Fibroblast of the aortic adventitia (primary cell): ENCODE data around the gene PLD1. TPM values are rescaled to one million over a fixed set of nuclear protein-coding genes. Genes with fewer than 3 reads are reported as not detected.
"Not testable (repeated sequence)": the region's sequence is repeated elsewhere in the genome, so short reads cannot be mapped to it uniquely, and the experiment has no call there.

Experiments
- DNase-seq: peaks from one replicate; pipeline ENCODE4 v3.0.0-alpha.2; 2010; ENCODE audit warnings: low read depth
- H3K4me3 ChIP-seq: 2 replicates; pipeline ENCODE4 v1.5.1; 2011; ENCODE audit warnings: low read depth, mild to moderate bottlenecking, control low read depth, low read length, moderate library complexity
- CTCF ChIP-seq: IDR thresholded peaks from 2 replicates; pipeline ENCODE4 v1.5.1; 2011; ENCODE audit warnings: mild to moderate bottlenecking, low read length, control low read depth, inconsistent platforms; ENCODE audit not compliant: insufficient read depth
- total RNA-seq: library from RNA; depleted of rRNA; stranded (reverse); fragments of >200 nt; gene quantifications from 2 replicates; pipeline ENCODE4 v1.2.3, GENCODE V29; 2012; ENCODE audit warnings: low replicate concordance

Gene PLD1
- total RNA-seq, 1 donor: 23.1 TPM

DNA sequence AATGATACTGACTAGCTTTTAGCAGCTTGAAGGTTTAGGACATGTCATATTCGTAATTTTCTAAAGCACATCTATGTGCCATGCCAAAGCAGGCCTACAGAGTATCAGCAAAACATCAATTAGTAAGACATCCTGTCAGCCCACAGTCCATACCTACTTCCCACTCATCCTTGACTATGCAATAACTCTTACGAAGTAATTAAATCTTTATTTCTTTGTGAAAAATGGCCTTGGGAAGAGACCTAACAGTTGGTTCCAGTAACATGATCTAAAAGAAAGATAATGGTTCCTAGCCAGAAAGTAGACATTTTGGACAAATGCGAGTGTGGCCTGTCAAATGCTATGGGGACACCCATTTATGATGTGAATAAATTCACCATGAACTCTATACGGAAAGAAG, 177.5 kb downstream of the PLD1 start:
- DNase-seq: no peak
- no peak for TF ChIP-seq CTCF
- H3K4me3 ChIP-seq: no peak overlapping the region

DNA sequence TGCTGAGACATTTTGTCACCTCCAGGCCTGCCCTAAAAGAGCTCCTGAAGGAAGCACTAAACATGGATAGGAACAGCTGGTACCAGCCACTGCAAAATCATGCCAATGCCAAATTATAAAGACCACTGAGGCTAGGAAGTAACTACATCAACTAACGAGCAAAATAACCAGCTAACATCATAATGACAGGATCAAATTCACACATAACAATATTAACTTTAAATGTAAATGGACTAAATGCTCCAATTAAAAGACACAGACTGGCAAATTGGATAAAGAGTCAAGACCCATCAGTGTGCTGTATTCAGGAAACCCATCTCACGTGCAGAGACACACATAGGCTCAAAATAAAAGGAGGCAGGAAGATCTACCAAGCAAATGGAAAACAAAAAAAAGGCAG, 183.5 kb downstream of the PLD1 start:
- not testable (repeated sequence) for H3K4me3 ChIP-seq, DNase-seq

- no peak for DNase-seq
- TF ChIP-seq CTCF: no peak
These were observed 188.2 kb downstream of the PLD1 start for GRCh38 chr3:171622126-171622525.

DNA sequence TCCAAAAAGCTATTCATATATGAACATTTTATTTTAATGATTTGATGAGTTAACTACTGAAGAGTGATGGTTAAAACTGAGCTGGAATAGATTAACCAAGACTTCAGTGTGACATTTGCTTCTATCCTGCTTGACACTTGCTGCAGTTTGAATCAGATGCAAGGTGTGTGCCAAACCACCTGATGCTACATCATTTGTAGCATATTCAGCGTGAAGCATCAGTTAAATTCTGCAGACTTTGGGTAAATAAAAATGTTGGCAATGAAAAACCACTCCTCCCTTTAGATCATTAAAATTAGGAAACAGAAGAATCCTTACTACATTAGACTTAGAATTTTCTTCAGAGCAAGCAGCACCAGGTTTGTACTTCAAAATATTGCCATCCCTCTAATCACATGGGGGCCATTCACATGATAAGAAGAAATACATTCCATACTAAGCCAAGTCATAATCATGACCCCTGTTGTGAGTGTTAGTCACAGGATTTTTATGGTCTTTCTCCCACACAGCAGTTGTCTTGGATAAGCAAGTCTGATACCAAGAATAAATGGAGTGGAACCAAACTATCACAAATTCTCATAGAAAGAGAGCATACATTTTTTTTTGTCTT, 189.4 kb downstream of the PLD1 start:
- H3K4me3 ChIP-seq: no peak overlapping the region
- DNase-seq: peak; percentile 44

More at GRCh38 chr3:171622126-171622525, 188.2 kb downstream of the PLD1 start:
- H3K4me3 ChIP-seq: no peak overlapping the region

DNA sequence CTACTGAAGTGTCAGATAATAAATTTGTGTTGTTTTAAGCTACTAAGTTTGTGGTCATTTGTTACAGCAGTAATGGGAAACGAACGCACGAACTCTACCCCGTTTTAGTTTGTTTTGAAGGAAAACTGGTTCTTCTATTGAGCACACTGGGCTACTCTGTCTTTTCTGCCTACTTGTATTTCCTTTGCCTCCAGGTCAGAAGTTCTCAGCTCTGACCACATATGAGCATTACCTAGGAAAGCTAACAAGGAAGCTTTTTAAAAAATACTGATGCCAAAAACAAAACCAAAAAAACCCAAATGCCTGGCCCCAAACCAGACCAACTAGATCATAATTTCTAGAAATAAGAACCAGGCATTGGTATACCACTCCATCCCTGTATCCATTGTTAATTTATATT, 193.5 kb downstream of the PLD1 start:
- TF ChIP-seq CTCF: no peak
- H3K4me3 ChIP-seq: no peak overlapping the region
- DNase-seq: no peak

More for the DNA sequence above, 189.4 kb downstream of the PLD1 start:
- no peak for TF ChIP-seq CTCF

DNA sequence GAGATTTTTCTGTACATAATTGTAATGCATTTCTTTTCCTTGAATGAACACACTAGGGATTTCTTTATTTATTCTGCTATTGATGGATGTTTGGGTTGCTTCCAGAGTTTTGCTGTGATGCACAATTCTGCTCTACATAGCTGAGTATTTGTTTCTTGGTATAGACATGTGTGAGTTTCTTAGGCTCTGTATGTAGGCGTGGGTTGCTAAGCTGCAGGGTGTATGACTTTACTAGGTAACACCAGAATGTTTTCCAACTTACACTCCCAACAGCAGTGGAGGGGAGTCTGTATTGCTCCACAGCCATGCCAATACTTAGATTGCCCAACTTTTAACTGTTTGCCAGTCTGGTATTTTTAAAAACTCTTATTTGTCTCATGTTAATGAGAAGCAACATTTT, 194.6 kb downstream of the PLD1 start:
- DNase-seq: peak; percentile 18
- no peak for TF ChIP-seq CTCF
- H3K4me3 ChIP-seq: no peak overlapping the region

- no peak for TF ChIP-seq CTCF
- H3K4me3 ChIP-seq: no peak overlapping the region
- DNase-seq: peak; percentile 31
These were observed 195.0 kb downstream of the PLD1 start for GRCh38 chr3:171615281-171615680.
